HepG2 (cell line): Measurements from ENCODE around the gene DRC7. TPM values are rescaled to one million over a fixed set of nuclear protein-coding genes. Genes with fewer than 3 reads are reported as not detected.

ENCODE experiments used
- AGO2 ChIP-seq: fragments of 200-400 bp; formaldehyde crosslinking; optimal IDR thresholded peaks from 2 replicates; pipeline ENCODE3; 2017; ENCODE audit warnings: mild to moderate bottlenecking, low read depth, low read length, moderate library complexity
- BRD4 ChIP-seq: sonication (generic); formaldehyde crosslinking; IDR thresholded peaks from 2 replicates; pipeline ENCODE4 v1.4.0; 2020; ENCODE audit warnings: missing genetic modification reagents
- BRF2 ChIP-seq: sonication (generic); formaldehyde crosslinking; IDR thresholded peaks from 2 replicates; pipeline ENCODE4 v1.8.1; 2022; ENCODE audit warnings: mild to moderate bottlenecking, missing genetic modification reagents
- CENPBD1 ChIP-seq: sonication (generic); formaldehyde crosslinking; IDR thresholded peaks from 2 replicates; pipeline ENCODE4 v1.8.0; 2022; ENCODE audit warnings: missing genetic modification reagents, low read depth, mild to moderate bottlenecking, borderline replicate concordance
- ELF3 ChIP-seq: IDR thresholded peaks from 2 replicates; pipeline ENCODE4 v1.6.1; 2016; ENCODE audit warnings: missing genetic modification reagents, missing compliant biosample characterization
- EZH2 ChIP-seq: conservative IDR thresholded peaks from 2 replicates; pipeline ENCODE4 v1.6.1; 2012; ENCODE audit warnings: mild to moderate bottlenecking, low read depth, low read length, moderate library complexity
- HNRNPUL1 ChIP-seq: fragments of 200-400 bp; formaldehyde crosslinking; IDR thresholded peaks from 2 replicates; pipeline ENCODE4 v1.6.1; 2017; ENCODE audit warnings: low read depth, mild to moderate bottlenecking, low read length, moderate library complexity
- HOXA3 ChIP-seq: sonication (generic); formaldehyde crosslinking; IDR thresholded peaks from 2 replicates; pipeline ENCODE4 v1.5.0; 2020; ENCODE audit warnings: missing genetic modification reagents
- KLF6 ChIP-seq: IDR thresholded peaks from 2 replicates; pipeline ENCODE4 v1.8.0; 2016; ENCODE audit warnings: missing biosample characterization, missing genetic modification reagents
- MAZ ChIP-seq, 2 experiments: sonication (generic) in 1 of 2; formaldehyde crosslinking in 1 of 2; IDR thresholded peaks; 2 replicates each; pipeline versions ENCODE4 v1.5.0 to v1.6.1; 2012 to 2020; ENCODE audit warnings: low read depth in 2 of 2, mild to moderate bottlenecking in 2 of 2, borderline replicate concordance in 1 of 2, improper control_type of control experiment in 1 of 2, low read length in 1 of 2, missing genetic modification reagents in 1 of 2, moderate library complexity in 1 of 2
- MLX ChIP-seq: IDR thresholded peaks from 2 replicates; pipeline ENCODE4 v1.6.1; 2016
- MTA1 ChIP-seq: sonication (generic); formaldehyde crosslinking; IDR thresholded peaks from 2 replicates; pipeline ENCODE4 v1.4.0; 2020; ENCODE audit warnings: missing genetic modification reagents, mild to moderate bottlenecking, borderline replicate concordance
- MYPOP ChIP-seq: sonication (generic); formaldehyde crosslinking; IDR thresholded peaks from 2 replicates; pipeline ENCODE4 v1.8.1; 2023; ENCODE audit warnings: mild to moderate bottlenecking, moderate library complexity, missing genetic modification reagents
- MZF1 ChIP-seq: sonication (generic); formaldehyde crosslinking; IDR thresholded peaks from 2 replicates; pipeline ENCODE4 v1.8.1; 2023; ENCODE audit warnings: mild to moderate bottlenecking, missing genetic modification reagents, borderline replicate concordance
- NFE2L2 ChIP-seq: fragments of 150-350 bp; IDR thresholded peaks from 2 replicates; pipeline ENCODE4 v1.6.1; 2014; ENCODE audit warnings: low read length
- NFYC ChIP-seq: IDR thresholded peaks from 2 replicates; pipeline ENCODE4 v1.6.1; 2016; ENCODE audit warnings: missing genetic modification reagents, missing compliant biosample characterization
- NR1H2 ChIP-seq: sonication (generic); formaldehyde crosslinking; IDR thresholded peaks from 2 replicates; pipeline ENCODE4 v1.8.1; 2022; ENCODE audit warnings: low read depth, missing genetic modification reagents, borderline replicate concordance
- PREB ChIP-seq: sonication (generic); formaldehyde crosslinking; IDR thresholded peaks from 2 replicates; pipeline ENCODE4 v1.4.0; 2020; ENCODE audit warnings: missing genetic modification reagents
- TFE3 ChIP-seq: IDR thresholded peaks from 2 replicates; pipeline ENCODE4 v1.6.1; 2016
- THAP8 ChIP-seq: sonication (generic); formaldehyde crosslinking; IDR thresholded peaks from 2 replicates; pipeline ENCODE4 v1.5.1; 2020; ENCODE audit warnings: missing genetic modification reagents, mild to moderate bottlenecking, borderline replicate concordance
- ZKSCAN5 ChIP-seq: sonication (generic); formaldehyde crosslinking; IDR thresholded peaks from 2 replicates; pipeline ENCODE4 v1.5.1; 2020; ENCODE audit warnings: mild to moderate bottlenecking, missing genetic modification reagents
- ZNF234 ChIP-seq: sonication (generic); formaldehyde crosslinking; conservative IDR thresholded peaks from 2 replicates; pipeline ENCODE4 v1.5.1; 2020; ENCODE audit warnings: mild to moderate bottlenecking, missing genetic modification reagents
- ZNF441 ChIP-seq: sonication (generic); formaldehyde crosslinking; IDR thresholded peaks from 2 replicates; pipeline ENCODE4 v1.7.0; 2021; ENCODE audit warnings: missing genetic modification reagents, borderline replicate concordance
- ZNF558 ChIP-seq: sonication (generic); formaldehyde crosslinking; IDR thresholded peaks from 2 replicates; pipeline ENCODE4 v1.9.0; 2022; ENCODE audit warnings: mild to moderate bottlenecking, missing genetic modification reagents, borderline replicate concordance
- ZNF766 ChIP-seq: sonication (generic); formaldehyde crosslinking; IDR thresholded peaks from 2 replicates; pipeline ENCODE4 v1.5.0; 2020; ENCODE audit warnings: missing genetic modification reagents, borderline replicate concordance
- polyA plus RNA-seq, 8 experiments: library from polyadenylated mRNA; depleted of rRNA in 3 of 8; stranded (reverse) in 7 of 8; unstranded in 1 of 8; fragments of >200 nt; fragmentation: Illumina TruSeq in 4 of 8; extraction: Trizol in 4 of 8; gene quantifications; 2 replicates each; pipeline versions ENCODE4 v1.2.1 to v1.2.3, GENCODE V29; 2011 to 2016; ENCODE audit warnings: low read depth in 4 of 8, missing spikeins in 1 of 8, mixed read lengths in 1 of 8; ENCODE audit not compliant: insufficient read depth in 1 of 8
- total RNA-seq, 5 experiments: library from RNA; depleted of rRNA; stranded (reverse); fragments of >200 nt; fragmentation: Illumina TruSeq; extraction: Trizol; gene quantifications; 2 replicates each; pipeline ENCODE4 v1.2.3, GENCODE V29; 2016; ENCODE audit warnings: low read depth in 1 of 5

The DRC7 gene
- total and polyA plus RNA-seq, 2 of the 13 experiments (the other 11 are each of a cell fraction or from before 2014, with no cell fraction given): 2.7 to 3.4 TPM

GRCh38 chr16:57720142-57720575 is 25.6 kb downstream of the DRC7 start (continued):
- TF ChIP-seq MAZ (IDR thresholded peaks at IDR 0.05; ENCODE audit: borderline replicate concordance, low read depth, low read length) (no peak), MAZ (CRISPR knock-in tag; IDR thresholded peaks at IDR 0.05; ENCODE audit: low read depth) (0 out of 2 replicates have a peak, but pooled peaks have one; percentile 28), ELF3 (CRISPR knock-in tag) (no peak; the same call in 1 of the 2 replicates), MTA1 (peak; percentile 35; the same call in 1 of the 2 replicates), NFYC (no peak), TFE3 (CRISPR knock-in tag) (no peak), MYPOP (CRISPR knock-in tag) (no peak; the same call in 1 of the 2 replicates), PREB (CRISPR knock-in tag) (no peak), ZKSCAN5 (no peak), ZNF558 (no peak), BRD4 (CRISPR knock-in tag) (no peak), HNRNPUL1 (no peak), NFE2L2 (no peak), ZNF441 (CRISPR knock-in tag) (no peak), MLX (CRISPR knock-in tag) (no peak), KLF6 (CRISPR knock-in tag) (no peak), THAP8 (CRISPR knock-in tag) (no peak), ZNF234 (CRISPR knock-in tag) (no peak), EZH2 (no peak), AGO2 (no peak), BRF2 (CRISPR knock-in tag) (no peak), ZNF766 (CRISPR knock-in tag) (no peak), CENPBD1 (CRISPR knock-in tag) (no peak), NR1H2 (CRISPR knock-in tag) (no peak), MZF1 (no peak), HOXA3 (CRISPR knock-in tag) (peak; percentile 57; the same call in 1 of the 2 replicates)
